HG03442 (cell line): ENCODE results near the gene ITGA3.

Experiments
- ATAC-seq: cut with Tn5 transposase; IDR thresholded peaks from one replicate; pipeline ENCODE4 v1.9.1; 2021; ENCODE audit warnings: mild to moderate bottlenecking, moderate library complexity; ENCODE audit not compliant: unreplicated experiment

Gene ITGA3

DNA sequence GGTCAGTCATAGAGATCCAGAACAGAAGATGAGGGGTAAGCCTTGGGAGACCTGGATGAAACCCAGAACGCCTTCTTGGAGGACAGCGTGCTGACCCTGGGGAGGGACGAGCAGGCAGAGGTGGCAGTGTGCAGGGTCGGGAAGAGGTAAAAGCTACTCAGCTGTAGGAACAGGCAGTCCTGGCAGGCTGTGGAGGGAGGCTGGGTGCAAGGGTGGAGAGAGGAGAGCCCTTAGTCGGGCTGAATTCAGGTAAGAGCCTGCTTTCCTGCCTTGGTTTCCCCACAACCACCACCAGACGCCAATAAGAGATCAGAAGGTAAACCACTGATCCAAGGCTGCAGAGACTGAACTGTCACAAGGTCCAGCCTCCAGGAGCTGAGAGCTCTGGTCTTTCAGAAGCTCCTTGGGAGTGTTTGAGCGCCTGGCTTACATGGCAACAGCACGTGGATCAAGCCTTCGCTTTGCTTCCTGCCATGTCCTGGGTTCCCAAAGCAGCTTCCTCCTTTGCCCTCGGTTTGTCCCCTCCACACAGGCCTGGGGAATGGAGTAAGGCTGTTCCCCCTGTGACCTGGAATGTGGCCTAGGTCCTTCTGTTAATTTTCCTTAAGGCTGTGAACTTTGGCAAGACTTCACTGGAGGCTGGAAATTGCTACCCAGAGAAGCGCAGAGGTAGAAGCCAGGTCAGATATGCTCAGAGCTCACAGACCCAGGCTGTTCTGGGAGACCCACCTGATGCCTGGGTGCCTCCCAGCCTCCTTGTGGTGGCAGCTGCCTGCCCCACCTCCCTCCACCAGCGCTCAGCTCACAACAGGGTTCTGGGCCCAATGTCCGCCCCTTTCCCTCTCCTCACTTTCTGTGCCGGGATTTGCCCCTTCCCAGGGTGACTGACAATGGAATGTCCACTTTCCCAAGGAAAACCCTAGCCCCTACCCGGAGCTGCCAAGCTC, 35.3 kb downstream of the ITGA3 start:
- ATAC-seq: no peak

- ATAC-seq: no peak
Measured at GRCh38 chr17:50091918-50092285, 36.0 kb downstream of the ITGA3 start.

DNA sequence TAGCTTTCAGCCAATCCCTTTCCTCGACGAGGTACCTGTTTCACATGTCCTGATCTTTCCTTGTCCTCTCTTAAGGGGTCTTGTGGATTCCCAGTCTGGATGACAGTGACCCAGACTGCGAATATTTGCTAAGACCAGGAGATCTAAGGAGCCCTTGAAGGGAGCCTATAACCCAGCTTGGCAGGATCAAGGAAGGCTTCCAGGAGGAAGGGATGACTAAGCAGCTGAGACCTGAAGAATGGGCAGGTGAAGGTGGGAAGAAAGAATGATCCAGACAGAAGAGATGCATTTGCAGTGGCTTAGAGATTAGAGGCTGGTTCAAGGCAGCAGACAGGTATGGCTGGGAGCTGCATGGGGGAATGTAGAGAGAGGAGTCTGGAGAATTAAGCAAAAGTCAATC, 37.3 kb downstream of the ITGA3 start:
- no peak for ATAC-seq

DNA sequence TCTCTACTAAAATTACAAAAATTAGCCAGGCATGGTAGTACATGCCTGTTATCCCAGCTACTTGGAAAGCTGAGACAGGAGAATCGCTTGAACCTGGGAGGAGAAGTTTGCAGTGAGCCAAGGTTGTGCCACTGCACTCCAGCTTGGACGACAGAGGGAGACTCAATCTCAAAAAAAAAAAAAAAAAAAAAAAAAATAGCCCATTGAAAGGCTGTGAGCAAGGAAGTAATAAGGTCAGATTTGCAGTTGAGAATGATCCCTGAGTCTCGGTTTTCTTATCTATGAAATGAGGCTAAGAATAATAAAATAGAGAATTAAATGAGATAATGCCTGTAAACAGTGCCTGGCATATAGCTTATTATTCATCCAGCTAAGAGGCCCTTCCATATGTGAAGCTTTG, 37.9 kb downstream of the ITGA3 start:
- no peak for ATAC-seq

- ATAC-seq: peak; percentile 40
Measured at GRCh38 chr17:50094243-50094752, 38.4 kb downstream of the ITGA3 start.

GRCh38 chr17:50094753-50095619, 39.1 kb downstream of the ITGA3 start, which contains the start of gene PDK2:
PDK2 (plus strand) TSS chr17:50095351; CDS start chr17:50095436, 85 bp downstream.
- peak; percentile 77 for ATAC-seq

GRCh38 chr17:50095626-50096037, 39.7 kb downstream of the ITGA3 start:
- ATAC-seq: no peak

- no peak for ATAC-seq
Measured at GRCh38 chr17:50096092-50096491, 40.2 kb downstream of the ITGA3 start.

GRCh38 chr17:50096758-50097157, 40.8 kb downstream of the ITGA3 start:
- ATAC-seq: no peak

DNA sequence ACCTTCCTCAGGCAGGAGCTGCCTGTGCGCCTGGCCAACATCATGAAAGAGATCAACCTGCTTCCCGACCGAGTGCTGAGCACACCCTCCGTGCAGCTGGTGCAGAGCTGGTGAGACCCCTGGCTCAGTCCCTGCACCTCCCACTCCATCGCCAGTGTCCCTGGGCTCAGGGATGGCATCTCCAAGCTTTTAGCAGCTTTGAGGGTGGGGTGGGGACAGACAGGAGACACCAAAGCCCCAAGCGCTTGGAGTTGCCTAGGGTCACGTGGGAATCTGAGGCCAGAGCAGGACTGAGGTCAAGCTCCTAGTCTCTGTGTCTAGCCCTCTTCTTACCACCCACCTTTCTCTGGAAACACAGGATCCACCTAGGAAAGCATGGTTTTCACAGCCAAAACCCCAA, 41.5 kb downstream of the ITGA3 start:
- no peak for ATAC-seq

- ATAC-seq: no peak
Measured at GRCh38 chr17:50097926-50098325, 42.0 kb downstream of the ITGA3 start.

DNA sequence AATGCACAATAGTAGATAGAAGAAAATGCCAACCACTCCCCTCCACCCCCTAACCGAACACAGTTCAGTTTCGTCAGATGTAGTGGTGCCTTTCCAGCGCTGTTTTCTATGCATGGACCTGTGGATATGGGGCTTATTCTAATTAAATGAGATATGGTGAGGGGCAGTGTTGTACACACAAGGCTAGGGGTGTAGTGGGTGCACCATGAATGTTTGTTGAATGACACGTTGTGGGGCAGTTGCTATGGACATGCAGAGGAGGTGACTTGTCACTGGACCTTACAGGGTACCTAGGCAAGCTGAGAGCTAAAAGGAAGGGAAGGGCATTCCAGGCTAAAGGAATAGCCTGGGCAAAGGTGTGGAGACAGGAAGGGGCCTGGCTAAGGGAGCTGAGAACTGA, 42.7 kb downstream of the ITGA3 start:
- no peak for ATAC-seq

DNA sequence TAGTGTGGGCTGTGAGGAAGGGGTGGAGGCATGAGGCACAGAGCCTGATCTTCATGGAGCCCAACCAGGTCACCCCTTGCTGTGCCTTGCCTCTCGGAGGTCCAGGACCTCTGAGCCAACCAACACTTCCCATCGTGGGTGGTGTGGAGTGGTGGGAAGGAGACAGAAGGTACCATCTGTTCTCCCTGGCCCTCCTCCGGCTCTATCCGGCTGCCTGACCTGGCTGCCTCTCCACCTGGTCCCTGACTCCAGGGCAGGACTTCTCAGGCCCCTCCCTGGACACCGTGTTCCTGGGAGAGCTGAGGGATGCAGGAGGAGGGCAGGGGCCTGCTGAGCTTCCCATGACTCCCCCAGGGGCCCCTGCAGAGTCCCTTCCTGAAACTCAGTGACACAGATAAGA, 43.1 kb downstream of the ITGA3 start:
- ATAC-seq: no peak

DNA sequence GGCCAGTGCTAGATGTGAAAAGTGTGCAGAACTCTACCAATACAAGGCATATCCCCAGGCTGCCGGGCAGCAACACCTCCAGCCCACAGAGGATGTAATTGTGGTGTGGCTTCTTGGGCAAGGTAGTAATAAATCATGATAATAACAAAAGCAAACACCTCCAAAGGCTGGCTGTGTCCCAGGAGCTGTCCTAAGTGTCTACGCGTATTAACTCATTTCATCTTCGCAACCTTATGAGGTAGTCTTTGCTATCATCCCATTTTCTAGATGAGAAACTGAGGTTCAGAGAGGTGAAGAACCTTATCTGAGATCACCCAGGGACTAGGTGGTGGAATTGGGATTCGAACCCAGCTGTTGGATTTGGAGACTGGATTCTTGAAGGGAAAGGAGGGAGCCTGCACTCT, 44.6 kb downstream of the ITGA3 start:
- ATAC-seq: no peak

DNA sequence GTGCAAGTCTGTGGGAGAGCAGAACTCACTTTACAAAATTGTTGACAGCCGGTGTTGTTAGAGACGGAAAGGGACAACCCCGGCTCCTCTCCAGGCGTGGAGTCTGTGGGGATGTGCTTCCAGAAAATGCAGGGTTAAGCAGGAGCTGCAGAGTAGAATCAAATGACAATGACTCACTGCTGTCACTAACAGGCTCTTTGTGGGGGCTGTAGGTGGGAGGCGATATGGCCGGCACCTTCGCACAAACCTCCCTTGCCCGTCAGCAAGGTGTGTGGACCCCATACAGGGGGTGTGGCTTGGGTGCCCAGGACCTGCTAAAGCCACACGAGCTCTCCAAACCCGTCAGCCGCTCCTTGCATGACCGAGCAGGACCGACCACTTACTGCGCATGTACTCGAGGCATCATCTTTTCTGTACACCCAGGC, 45.0 kb downstream of the ITGA3 start:
- no peak for ATAC-seq

- no peak for ATAC-seq
Measured at GRCh38 chr17:50101346-50102163, 45.6 kb downstream of the ITGA3 start.

GRCh38 chr17:50102164-50102991, 46.5 kb downstream of the ITGA3 start:
- no peak for ATAC-seq

GRCh38 chr17:50103252-50103651, 47.3 kb downstream of the ITGA3 start:
- no peak for ATAC-seq

- ATAC-seq: no peak
Measured at GRCh38 chr17:50103941-50104340, 48.0 kb downstream of the ITGA3 start.

- ATAC-seq: no peak
Measured at GRCh38 chr17:50105811-50106210, 49.9 kb downstream of the ITGA3 start.
